ENCODE data around the gene TRIM13.

Gene TRIM13

GRCh38 chr13:49996161-49996915 lies 504 bp upstream of the TRIM13 start:
- no peaks in the 10 kb centered on the region for H3K9me3 ChIP-seq (ENCODE audit: control insufficient read depth, low read length)
- H3K27ac ChIP-seq (ENCODE audit: insufficient read depth, low read length, poor library complexity, severe bottlenecking), result peak overlapping the region; percentile 58
- H3K27me3 ChIP-seq (replicated peaks; ENCODE audit: control insufficient read depth, insufficient read depth, low read length, poor library complexity, severe bottlenecking), result no peaks in the 10 kb centered on the region
- peaks cover 27% of the 10 kb centered on the region for H3K4me1 ChIP-seq (ENCODE audit: control insufficient read depth, insufficient read depth, low read length, poor library complexity, severe bottlenecking)
- H3K36me3 ChIP-seq (ENCODE audit: control insufficient read depth, insufficient read depth, low read length), result peaks cover 3% of the 10 kb centered on the region
- DNase-seq, result peak; percentile 76 to 84 (median 84)
- H3K4me3 ChIP-seq (ENCODE audit: insufficient read depth, low read depth, low read length, poor library complexity, severe bottlenecking), result peak overlapping the region; percentile 74

GRCh38 chr13:49997955-49998354 lies 1.1 kb downstream of the TRIM13 start:
- Histone ChIP-seq H3K27me3 (replicated peaks; ENCODE audit: control insufficient read depth, insufficient read depth, low read length, poor library complexity, severe bottlenecking) (no peaks in the 10 kb centered on the region), H3K27ac (ENCODE audit: insufficient read depth, low read length, poor library complexity, severe bottlenecking) (peak overlapping the region; percentile 93), H3K36me3 (ENCODE audit: control insufficient read depth, insufficient read depth, low read length) (peaks cover 3% of the 10 kb centered on the region), H3K4me1 (ENCODE audit: control insufficient read depth, insufficient read depth, low read length, poor library complexity, severe bottlenecking) (peaks cover 27% of the 10 kb centered on the region), H3K4me3 (ENCODE audit: insufficient read depth, low read depth, low read length, poor library complexity, severe bottlenecking) (no peak overlapping the region), H3K9me3 (ENCODE audit: control insufficient read depth, low read length) (no peaks in the 10 kb centered on the region)
- no peak for DNase-seq

GRCh38 chr13:49998714-49999624 lies 2.1 kb downstream of the TRIM13 start:
- H3K4me3 ChIP-seq (ENCODE audit: insufficient read depth, low read depth, low read length, poor library complexity, severe bottlenecking), result no peak overlapping the region
- H3K4me1 ChIP-seq (ENCODE audit: control insufficient read depth, insufficient read depth, low read length, poor library complexity, severe bottlenecking), result peaks cover 27% of the 10 kb centered on the region
- no peak overlapping the region for H3K27ac ChIP-seq (ENCODE audit: insufficient read depth, low read length, poor library complexity, severe bottlenecking)
- H3K27me3 ChIP-seq (replicated peaks; ENCODE audit: control insufficient read depth, insufficient read depth, low read length, poor library complexity, severe bottlenecking), result no peaks in the 10 kb centered on the region
- H3K9me3 ChIP-seq (ENCODE audit: control insufficient read depth, low read length), result no peaks in the 10 kb centered on the region
- no peak for DNase-seq
- H3K36me3 ChIP-seq (ENCODE audit: control insufficient read depth, insufficient read depth, low read length), result peaks cover 3% of the 10 kb centered on the region

GRCh38 chr13:50001287-50001686 lies 4.4 kb downstream of the TRIM13 start:
- H3K4me1 ChIP-seq (ENCODE audit: control insufficient read depth, insufficient read depth, low read length, poor library complexity, severe bottlenecking), result peaks cover 24% of the 10 kb centered on the region

GRCh38 chr13:50006426-50007135 lies 9.7 kb downstream of the TRIM13 start:
- H3K27ac ChIP-seq (ENCODE audit: insufficient read depth, low read length, poor library complexity, severe bottlenecking), result no peak overlapping the region
- H3K9me3 ChIP-seq (ENCODE audit: control insufficient read depth, low read length), result no peaks in the 10 kb centered on the region
- H3K36me3 ChIP-seq (ENCODE audit: control insufficient read depth, insufficient read depth, low read length), result peaks cover 15% of the 10 kb centered on the region
- H3K4me3 ChIP-seq (ENCODE audit: insufficient read depth, low read depth, low read length, poor library complexity, severe bottlenecking), result no peak overlapping the region
- H3K4me1 ChIP-seq (ENCODE audit: control insufficient read depth, insufficient read depth, low read length, poor library complexity, severe bottlenecking), result no peaks in the 10 kb centered on the region
- H3K27me3 ChIP-seq (replicated peaks; ENCODE audit: control insufficient read depth, insufficient read depth, low read length, poor library complexity, severe bottlenecking), result no peaks in the 10 kb centered on the region
- no peak for DNase-seq

More at GRCh38 chr13:50001287-50001686, 4.4 kb downstream of the TRIM13 start:
- H3K9me3 ChIP-seq (ENCODE audit: control insufficient read depth, low read length), result no peaks in the 10 kb centered on the region
- no peak for DNase-seq
- no peak overlapping the region for H3K4me3 ChIP-seq (ENCODE audit: insufficient read depth, low read depth, low read length, poor library complexity, severe bottlenecking)
- H3K27ac ChIP-seq (ENCODE audit: insufficient read depth, low read length, poor library complexity, severe bottlenecking), result no peak overlapping the region
- H3K27me3 ChIP-seq (replicated peaks; ENCODE audit: control insufficient read depth, insufficient read depth, low read length, poor library complexity, severe bottlenecking), result no peaks in the 10 kb centered on the region
- H3K36me3 ChIP-seq (ENCODE audit: control insufficient read depth, insufficient read depth, low read length), result peaks cover 3% of the 10 kb centered on the region

- H3K27ac ChIP-seq (ENCODE audit: insufficient read depth, low read length, poor library complexity, severe bottlenecking), result no peak overlapping the region
- no peaks in the 10 kb centered on the region for H3K27me3 ChIP-seq (replicated peaks; ENCODE audit: control insufficient read depth, insufficient read depth, low read length, poor library complexity, severe bottlenecking)
- no peak overlapping the region for H3K4me3 ChIP-seq (ENCODE audit: insufficient read depth, low read depth, low read length, poor library complexity, severe bottlenecking)
- peaks cover 3% of the 10 kb centered on the region for H3K4me1 ChIP-seq (ENCODE audit: control insufficient read depth, insufficient read depth, low read length, poor library complexity, severe bottlenecking)
- DNase-seq, result no peak
- H3K36me3 ChIP-seq (ENCODE audit: control insufficient read depth, insufficient read depth, low read length), result peaks cover 27% of the 10 kb centered on the region
- H3K9me3 ChIP-seq (ENCODE audit: control insufficient read depth, low read length), result no peaks in the 10 kb centered on the region
Observed at GRCh38 chr13:50011461-50011860, 14.6 kb downstream of the TRIM13 start.

GRCh38 chr13:50012396-50013169 lies 15.7 kb downstream of the TRIM13 start:
- Histone ChIP-seq H3K4me1 (ENCODE audit: control insufficient read depth, insufficient read depth, low read length, poor library complexity, severe bottlenecking) (peaks cover 3% of the 10 kb centered on the region), H3K36me3 (ENCODE audit: control insufficient read depth, insufficient read depth, low read length) (peaks cover 24% of the 10 kb centered on the region), H3K9me3 (ENCODE audit: control insufficient read depth, low read length) (no peaks in the 10 kb centered on the region), H3K4me3 (ENCODE audit: insufficient read depth, low read depth, low read length, poor library complexity, severe bottlenecking) (no peak overlapping the region), H3K27ac (ENCODE audit: insufficient read depth, low read length, poor library complexity, severe bottlenecking) (no peak overlapping the region), H3K27me3 (replicated peaks; ENCODE audit: control insufficient read depth, insufficient read depth, low read length, poor library complexity, severe bottlenecking) (no peaks in the 10 kb centered on the region)
- no peak for DNase-seq

- H3K27me3 ChIP-seq (replicated peaks; ENCODE audit: control insufficient read depth, insufficient read depth, low read length, poor library complexity, severe bottlenecking), result no peaks in the 10 kb centered on the region
- no peaks in the 10 kb centered on the region for H3K9me3 ChIP-seq (ENCODE audit: control insufficient read depth, low read length)
- peaks cover 3% of the 10 kb centered on the region for H3K4me1 ChIP-seq (ENCODE audit: control insufficient read depth, insufficient read depth, low read length, poor library complexity, severe bottlenecking)
- DNase-seq, result no peak
- H3K27ac ChIP-seq (ENCODE audit: insufficient read depth, low read length, poor library complexity, severe bottlenecking), result no peak overlapping the region
- H3K4me3 ChIP-seq (ENCODE audit: insufficient read depth, low read depth, low read length, poor library complexity, severe bottlenecking), result no peak overlapping the region
- peaks cover 21% of the 10 kb centered on the region for H3K36me3 ChIP-seq (ENCODE audit: control insufficient read depth, insufficient read depth, low read length)
Observed at GRCh38 chr13:50014386-50014785, 17.5 kb downstream of the TRIM13 start.

GRCh38 chr13:50015258-50015657 lies 18.4 kb downstream of the TRIM13 start, which contains the start of gene KCNRG:
Gene KCNRG, plus strand, starts transcription at chr13:50015444. Its CDS starts 50 bp downstream, at chr13:50015494.
- Histone ChIP-seq H3K27me3 (replicated peaks; ENCODE audit: control insufficient read depth, insufficient read depth, low read length, poor library complexity, severe bottlenecking) (no peaks in the 10 kb centered on the region), H3K4me1 (ENCODE audit: control insufficient read depth, insufficient read depth, low read length, poor library complexity, severe bottlenecking) (peaks cover 3% of the 10 kb centered on the region), H3K4me3 (ENCODE audit: insufficient read depth, low read depth, low read length, poor library complexity, severe bottlenecking) (no peak within 1 kb of the TSS), H3K9me3 (ENCODE audit: control insufficient read depth, low read length) (no peaks in the 10 kb centered on the region), H3K27ac (ENCODE audit: insufficient read depth, low read length, poor library complexity, severe bottlenecking) (no peak within 1 kb of the TSS), H3K36me3 (ENCODE audit: control insufficient read depth, insufficient read depth, low read length) (peaks cover 21% of the 10 kb centered on the region)
- no peak for DNase-seq

All from effector memory CD4-positive, alpha-beta T cell (primary cell).